ENCODE measurements around the gene LIN9.

LIN9 gene

GRCh38 chr1:226216056-226216455, 92.9 kb downstream of the LIN9 start:
- TF ChIP-seq, protein P1, sequence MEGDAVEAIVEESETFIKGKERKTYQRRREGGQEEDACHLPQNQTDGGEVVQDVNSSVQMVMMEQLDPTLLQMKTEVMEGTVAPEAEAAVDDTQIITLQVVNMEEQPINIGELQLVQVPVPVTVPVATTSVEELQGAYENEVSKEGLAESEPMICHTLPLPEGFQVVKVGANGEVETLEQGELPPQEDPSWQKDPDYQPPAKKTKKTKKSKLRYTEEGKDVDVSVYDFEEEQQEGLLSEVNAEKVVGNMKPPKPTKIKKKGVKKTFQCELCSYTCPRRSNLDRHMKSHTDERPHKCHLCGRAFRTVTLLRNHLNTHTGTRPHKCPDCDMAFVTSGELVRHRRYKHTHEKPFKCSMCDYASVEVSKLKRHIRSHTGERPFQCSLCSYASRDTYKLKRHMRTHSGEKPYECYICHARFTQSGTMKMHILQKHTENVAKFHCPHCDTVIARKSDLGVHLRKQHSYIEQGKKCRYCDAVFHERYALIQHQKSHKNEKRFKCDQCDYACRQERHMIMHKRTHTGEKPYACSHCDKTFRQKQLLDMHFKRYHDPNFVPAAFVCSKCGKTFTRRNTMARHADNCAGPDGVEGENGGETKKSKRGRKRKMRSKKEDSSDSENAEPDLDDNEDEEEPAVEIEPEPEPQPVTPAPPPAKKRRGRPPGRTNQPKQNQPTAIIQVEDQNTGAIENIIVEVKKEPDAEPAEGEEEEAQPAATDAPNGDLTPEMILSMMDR (IDR thresholded peaks at IDR 0.05; ENCODE audit: borderline replicate concordance, insufficient read depth, low read depth, low read length): no peak
- no peak overlapping the region for H3K4me3 ChIP-seq (ENCODE audit: low read depth, low read length)

- no peak overlapping the region for H3K4me3 ChIP-seq (ENCODE audit: low read depth, low read length)
- TF ChIP-seq, protein P1 (IDR thresholded peaks at IDR 0.05; ENCODE audit: borderline replicate concordance, insufficient read depth, low read depth, low read length): no peak
Observed at GRCh38 chr1:226215239-226215638, 93.7 kb downstream of the LIN9 start.

DNA sequence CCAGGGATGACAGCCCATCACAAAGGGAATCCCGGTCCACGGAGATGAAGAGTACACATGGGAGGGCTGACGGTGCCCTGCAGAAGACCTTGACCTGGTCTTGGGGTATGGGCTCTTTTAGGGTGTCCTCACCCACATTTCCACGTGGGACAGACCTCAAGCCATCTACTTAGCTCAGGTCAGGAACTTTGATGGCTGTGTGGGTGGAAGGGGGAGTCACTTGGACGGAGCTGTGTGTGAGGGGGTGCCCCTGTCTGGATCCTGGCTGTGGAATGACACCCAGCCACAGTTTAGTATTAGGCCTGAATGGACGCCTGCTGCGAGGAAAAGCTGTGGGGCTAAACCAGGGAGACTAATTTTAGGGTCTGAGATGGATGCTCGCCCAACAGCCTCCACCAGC, 96.4 kb downstream of the LIN9 start:
- no peak overlapping the region for H3K4me3 ChIP-seq (ENCODE audit: low read depth, low read length)
- TF ChIP-seq, protein P1 (IDR thresholded peaks at IDR 0.05; ENCODE audit: borderline replicate concordance, insufficient read depth, low read depth, low read length): no peak

GRCh38 chr1:226211181-226211821, 97.7 kb downstream of the LIN9 start:
- TF ChIP-seq, protein P1 (IDR thresholded peaks at IDR 0.05; ENCODE audit: borderline replicate concordance, insufficient read depth, low read depth, low read length): no peak
- no peak overlapping the region for H3K4me3 ChIP-seq (ENCODE audit: low read depth, low read length)

GRCh38 chr1:226210571-226211176, 98.3 kb downstream of the LIN9 start:
- TF ChIP-seq, protein P1 (IDR thresholded peaks at IDR 0.05; ENCODE audit: borderline replicate concordance, insufficient read depth, low read depth, low read length): no peak

DNA sequence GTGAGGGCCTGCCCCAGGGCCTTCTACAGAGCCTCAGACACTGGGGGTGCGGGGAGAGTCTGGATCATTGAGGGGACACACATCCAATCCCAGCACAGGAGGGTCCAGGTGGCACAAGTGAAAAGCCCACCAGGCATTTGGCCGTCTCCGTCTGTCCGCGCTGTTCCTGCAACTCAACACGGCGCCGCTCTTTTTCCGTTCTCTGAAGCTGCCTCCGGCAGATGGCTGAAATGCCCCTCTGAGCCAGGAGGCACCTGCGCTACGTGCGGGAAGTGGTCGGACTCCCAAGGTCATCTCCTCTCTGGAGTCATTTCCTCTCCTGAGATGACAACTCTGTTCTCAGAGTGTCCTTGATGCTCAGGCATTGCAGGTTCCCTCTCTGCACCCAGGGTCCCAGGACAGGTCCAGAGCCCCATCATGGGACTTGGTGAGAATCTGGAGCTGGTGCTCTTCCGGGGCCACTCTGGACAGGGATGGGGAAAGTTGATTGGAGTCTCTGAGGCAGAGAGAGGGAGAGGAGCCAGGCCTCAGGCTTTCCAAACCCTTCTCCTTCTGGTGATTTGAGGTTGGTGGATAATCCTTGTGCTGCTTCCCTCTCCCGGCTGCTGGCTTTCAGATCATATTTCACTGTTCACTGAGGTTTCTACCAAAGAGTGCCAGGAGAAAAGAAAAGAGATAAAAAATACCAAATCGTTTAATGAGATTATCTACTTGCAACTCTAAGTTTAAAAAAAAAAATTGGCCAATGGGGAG, 99.5 kb downstream of the LIN9 start:
- TF ChIP-seq, protein P1 (IDR thresholded peaks at IDR 0.05; ENCODE audit: borderline replicate concordance, insufficient read depth, low read depth, low read length): no peak

More at GRCh38 chr1:226210571-226211176, 98.3 kb downstream of the LIN9 start:
- H3K4me3 ChIP-seq (ENCODE audit: low read depth, low read length): no peak overlapping the region

More for the DNA sequence above, 99.5 kb downstream of the LIN9 start:
- H3K4me3 ChIP-seq (ENCODE audit: low read depth, low read length): no peak overlapping the region
